ENCODE results near the gene LCP2.

DNA sequence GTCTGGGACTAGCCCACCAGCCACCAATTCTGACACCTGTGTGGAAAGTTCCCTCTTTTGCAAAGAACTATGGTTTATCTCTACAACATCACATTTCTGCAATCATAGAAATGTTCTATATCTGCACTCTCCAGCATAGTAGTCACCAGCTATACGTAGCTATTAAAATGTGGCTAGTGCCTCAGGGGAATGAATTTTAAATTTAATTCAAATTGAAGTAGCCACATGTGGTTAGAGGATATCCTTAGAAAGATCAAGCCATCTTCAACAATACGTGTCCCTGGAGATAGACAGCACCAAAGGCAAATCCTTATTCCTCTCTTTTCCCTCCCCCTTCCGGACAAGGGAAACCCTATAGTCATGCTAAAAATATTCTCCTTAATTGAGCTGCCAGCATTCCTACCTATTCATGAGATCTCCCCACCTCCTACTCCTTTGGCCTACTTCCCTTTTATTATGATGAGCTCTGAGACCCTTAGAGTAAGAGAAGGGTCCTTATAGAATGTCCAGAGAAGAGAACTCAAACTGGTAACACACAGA lies 11.1 kb downstream of the LCP2 start:
- TF ChIP-seq CTCF (IDR thresholded peaks at IDR 0.05; ENCODE audit: borderline replicate concordance, extremely low read depth, low read length, poor library complexity, severe bottlenecking) (no peak), EZH2 (IDR thresholded peaks at IDR 0.05; ENCODE audit: borderline replicate concordance, low read depth, low read length, severe bottlenecking) (no peak)

All from DND-41 (cell line).